ENCODE measurements around the gene CKM.

Gene CKM

GRCh38 chr19:45362291-45362690 is 39.6 kb upstream of the CKM start:
- no peak for TF ChIP-seq CTCF (IDR thresholded peaks at IDR 0.05; ENCODE audit: low read depth, low read length, missing control alignments)
- DNase-seq (ENCODE audit: low read depth) = no peak
- H3K4me3 ChIP-seq (ENCODE audit: low read depth, low read length) = no peak overlapping the region

GRCh38 chr19:45361608-45362007 is 38.9 kb upstream of the CKM start:
- no peak overlapping the region for H3K4me3 ChIP-seq (ENCODE audit: low read depth, low read length)
- no peak for TF ChIP-seq CTCF (IDR thresholded peaks at IDR 0.05; ENCODE audit: low read depth, low read length, missing control alignments)
- no peak for DNase-seq (ENCODE audit: low read depth)

GRCh38 chr19:45358213-45358792 is 35.6 kb upstream of the CKM start:
- TF ChIP-seq CTCF (IDR thresholded peaks at IDR 0.05; ENCODE audit: low read depth, low read length, missing control alignments) = no peak
- DNase-seq (ENCODE audit: low read depth) = no peak
- H3K4me3 ChIP-seq (ENCODE audit: low read depth, low read length) = no peak overlapping the region

GRCh38 chr19:45357445-45357783 is 34.7 kb upstream of the CKM start:
- DNase-seq (ENCODE audit: low read depth) = no peak
- TF ChIP-seq CTCF (IDR thresholded peaks at IDR 0.05; ENCODE audit: low read depth, low read length, missing control alignments) = no peak
- H3K4me3 ChIP-seq (ENCODE audit: low read depth, low read length) = no peak overlapping the region

GRCh38 chr19:45356760-45357444 is 34.2 kb upstream of the CKM start:
- no peak for TF ChIP-seq CTCF (IDR thresholded peaks at IDR 0.05; ENCODE audit: low read depth, low read length, missing control alignments)
- no peak overlapping the region for H3K4me3 ChIP-seq (ENCODE audit: low read depth, low read length)
- no peak for DNase-seq (ENCODE audit: low read depth)

GRCh38 chr19:45355910-45356309 is 33.2 kb upstream of the CKM start:
- TF ChIP-seq CTCF (IDR thresholded peaks at IDR 0.05; ENCODE audit: low read depth, low read length, missing control alignments) = no peak
- no peak overlapping the region for H3K4me3 ChIP-seq (ENCODE audit: low read depth, low read length)
- no peak for DNase-seq (ENCODE audit: low read depth)

- TF ChIP-seq CTCF (IDR thresholded peaks at IDR 0.05; ENCODE audit: low read depth, low read length, missing control alignments) = no peak
- H3K4me3 ChIP-seq (ENCODE audit: low read depth, low read length) = no peak overlapping the region
- no peak for DNase-seq (ENCODE audit: low read depth)
Measured at GRCh38 chr19:45355402-45355801, 32.7 kb upstream of the CKM start.
